IPS-20b (cell line): ENCODE measurements around the gene CTAG1A.
"Not testable (repeated sequence)": the region's sequence is repeated elsewhere in the genome, so short reads cannot be mapped to it uniquely, and the experiment has no call there.

Experiments
- H3K27ac ChIP-seq: one replicate; pipeline ENCODE4 v1.5.1; 2013; ENCODE audit warnings: low read length
- H3K27me3 ChIP-seq: 2 replicates; pipeline ENCODE4 v1.6.1; 2013; ENCODE audit warnings: mild to moderate bottlenecking, low read length, inconsistent platforms; ENCODE audit not compliant: insufficient read depth
- H3K36me3 ChIP-seq: 2 replicates; pipeline ENCODE4 v1.6.1; 2013; ENCODE audit warnings: low read depth, mild to moderate bottlenecking, inconsistent platforms, low read length, moderate library complexity; ENCODE audit not compliant: insufficient read depth
- H3K4me1 ChIP-seq: 2 replicates; pipeline ENCODE4 v1.6.1; 2013; ENCODE audit warnings: mild to moderate bottlenecking, control low read depth, inconsistent platforms, low read length, moderate library complexity; ENCODE audit not compliant: insufficient read depth
- H3K4me3 ChIP-seq: 2 replicates; pipeline ENCODE4 v1.5.1; 2013; ENCODE audit warnings: mild to moderate bottlenecking, low read length, inconsistent platforms
- H3K9ac ChIP-seq: 2 replicates; pipeline ENCODE4 v1.6.1; 2013; ENCODE audit warnings: low read depth, mild to moderate bottlenecking, inconsistent platforms, low read length, moderate library complexity
- H3K9me3 ChIP-seq: 2 replicates; pipeline ENCODE4 v1.6.1; 2013; ENCODE audit warnings: mild to moderate bottlenecking, low read depth, low read length, inconsistent platforms; ENCODE audit not compliant: insufficient read depth

The CTAG1A gene

DNA sequence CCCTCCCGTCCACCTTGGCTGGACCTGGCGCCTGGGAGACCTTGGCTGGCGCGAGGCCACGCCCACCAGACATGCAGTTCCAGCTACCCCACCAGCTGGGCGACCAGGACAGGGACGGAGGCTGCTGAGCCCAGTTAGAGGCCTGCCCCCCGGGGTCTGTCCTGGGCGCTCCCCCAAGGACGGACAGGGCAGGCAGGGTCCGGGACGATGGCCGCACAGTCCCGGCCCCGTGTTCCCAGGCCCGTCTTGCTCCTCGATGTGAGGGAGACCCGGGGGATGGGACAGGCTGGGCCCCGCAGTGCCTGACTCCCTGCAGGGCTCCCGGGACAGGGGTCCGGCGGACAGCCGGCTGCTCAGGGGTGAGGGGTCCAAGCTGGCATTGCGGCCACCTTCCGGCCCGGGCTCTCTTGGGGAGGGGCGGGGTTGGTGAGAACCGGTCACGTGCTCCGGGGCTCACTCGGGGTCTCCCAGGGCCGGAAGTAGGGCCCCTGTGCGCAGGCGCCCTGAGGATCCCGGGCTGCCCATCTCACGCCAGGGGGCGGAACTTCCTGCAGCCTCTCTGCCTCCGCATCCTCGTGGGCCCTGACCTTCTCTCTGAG, at the start of gene CTAG1A:
Gene CTAG1A (plus strand): TSS at position 549 of the 599 bp plus-strand sequence. CDS start 74 bp downstream, outside the sequence.
- not testable (repeated sequence) for H3K36me3 ChIP-seq, H3K27me3 ChIP-seq, H3K4me3 ChIP-seq, H3K4me1 ChIP-seq, H3K9ac ChIP-seq, H3K27ac ChIP-seq, H3K9me3 ChIP-seq

DNA sequence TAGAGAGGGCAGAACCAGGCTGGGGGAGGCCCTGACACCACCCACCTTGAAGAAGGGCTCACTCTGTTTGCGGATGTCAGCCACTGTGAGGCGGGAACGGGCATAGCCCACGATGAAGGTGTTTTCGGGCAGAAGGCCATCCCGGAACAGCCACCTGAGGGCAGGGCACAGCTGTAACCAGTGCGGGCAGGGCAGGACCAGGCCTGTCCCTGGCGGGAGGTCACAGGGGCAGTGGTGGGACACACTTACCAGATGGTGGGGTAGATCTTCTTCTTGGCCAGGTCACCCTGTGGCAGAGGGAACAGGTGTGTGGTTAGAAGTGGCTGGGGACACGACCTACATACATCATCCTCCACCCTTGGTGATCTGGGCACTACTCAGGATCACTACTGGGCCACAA, 49.0 kb upstream of the CTAG1A start:
- no peaks in the 10 kb centered on the region for H3K4me1 ChIP-seq
- peaks cover 26% of the 10 kb centered on the region for H3K36me3 ChIP-seq
- no peaks in the 10 kb centered on the region for H3K9me3 ChIP-seq
- H3K9ac ChIP-seq: no peak overlapping the region
- H3K27ac ChIP-seq: no peak overlapping the region
- H3K4me3 ChIP-seq: no peak overlapping the region
- no peaks in the 10 kb centered on the region for H3K27me3 ChIP-seq

DNA sequence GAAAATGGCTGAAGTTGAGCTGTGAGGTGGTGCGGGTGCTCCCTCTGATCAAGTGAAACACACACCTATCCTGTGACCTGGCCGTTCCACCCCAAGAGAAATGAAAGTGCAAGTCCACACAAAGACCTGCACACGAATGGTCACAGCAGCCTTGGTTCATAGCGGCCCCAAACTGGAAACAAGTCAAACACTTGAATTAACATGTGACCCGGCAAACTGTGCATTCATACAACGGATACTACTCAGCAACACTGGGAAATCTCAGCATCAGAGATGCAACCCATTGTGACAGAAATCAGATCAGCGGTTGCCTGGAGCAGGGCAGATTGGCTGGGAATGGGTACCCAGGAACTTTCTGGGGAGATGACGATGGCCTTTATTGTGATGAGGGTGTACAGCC, 45.9 kb upstream of the CTAG1A start:
- Histone ChIP-seq H3K27ac (no peak overlapping the region), H3K36me3 (peaks cover 20% of the 10 kb centered on the region)

DNA sequence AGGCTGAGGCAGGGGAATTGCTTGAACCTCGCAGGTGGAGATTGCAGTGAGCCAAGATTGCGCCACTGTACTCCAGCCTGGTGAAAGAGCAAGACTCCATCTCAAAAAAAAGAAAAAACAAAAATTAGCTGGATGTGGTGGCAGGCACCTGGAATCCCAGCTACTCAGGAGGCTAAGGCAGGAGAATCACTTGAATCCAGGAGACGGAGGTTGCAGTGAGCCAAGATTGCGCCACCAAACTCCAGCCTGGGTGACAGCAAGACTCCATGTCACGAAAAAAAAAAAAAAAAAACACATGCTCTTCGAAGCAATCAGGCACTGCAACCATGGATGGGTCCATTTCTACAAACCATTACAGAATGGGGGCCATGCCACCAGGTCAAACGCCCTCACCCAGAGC, 44.6 kb upstream of the CTAG1A start:
- H3K9me3 ChIP-seq, H3K4me3 ChIP-seq, H3K4me1 ChIP-seq, H3K27ac ChIP-seq, H3K27me3 ChIP-seq, H3K9ac ChIP-seq: not testable (repeated sequence)
- H3K36me3 ChIP-seq: peaks cover 24% of the 10 kb centered on the region; the same call in 1 of the 2 replicates

More for the DNA sequence above, 45.9 kb upstream of the CTAG1A start:
- Histone ChIP-seq H3K9ac (no peak overlapping the region), H3K4me1 (no peaks in the 10 kb centered on the region), H3K9me3 (no peaks in the 10 kb centered on the region), H3K4me3 (no peak overlapping the region), H3K27me3 (no peaks in the 10 kb centered on the region)

DNA sequence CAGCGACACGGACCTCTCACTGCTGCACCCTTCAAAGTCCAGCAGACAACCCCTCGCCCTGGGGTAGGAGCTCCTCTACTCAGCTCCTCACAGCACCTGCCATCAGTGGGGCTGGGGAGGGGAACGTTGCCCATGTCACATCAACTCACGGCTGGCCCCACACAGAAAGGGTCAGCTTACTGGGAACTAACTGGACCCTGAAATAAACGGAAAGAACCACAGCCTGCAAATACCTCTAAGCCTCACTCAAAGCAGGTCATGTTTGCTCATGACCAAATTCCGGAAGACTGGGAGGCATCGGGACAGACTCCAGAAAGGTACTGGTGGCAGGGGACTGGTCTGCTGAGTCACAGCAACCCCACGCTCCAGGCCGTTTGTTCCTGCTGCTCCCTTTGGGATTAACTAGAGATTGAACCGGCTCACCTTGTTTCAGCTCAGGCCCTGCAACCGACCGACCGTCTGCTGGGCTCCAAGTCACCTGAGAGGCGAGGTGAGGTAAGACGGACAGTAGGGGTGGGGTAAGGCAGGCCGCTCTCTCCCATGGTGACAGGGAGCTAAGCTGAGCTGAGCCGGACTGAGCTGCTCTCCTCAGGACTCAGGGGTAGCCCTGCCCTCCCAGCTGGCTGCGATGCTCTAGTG, 43.9 kb upstream of the CTAG1A start:
- H3K27ac ChIP-seq: no peak overlapping the region
- H3K4me3 ChIP-seq: no peak overlapping the region

DNA sequence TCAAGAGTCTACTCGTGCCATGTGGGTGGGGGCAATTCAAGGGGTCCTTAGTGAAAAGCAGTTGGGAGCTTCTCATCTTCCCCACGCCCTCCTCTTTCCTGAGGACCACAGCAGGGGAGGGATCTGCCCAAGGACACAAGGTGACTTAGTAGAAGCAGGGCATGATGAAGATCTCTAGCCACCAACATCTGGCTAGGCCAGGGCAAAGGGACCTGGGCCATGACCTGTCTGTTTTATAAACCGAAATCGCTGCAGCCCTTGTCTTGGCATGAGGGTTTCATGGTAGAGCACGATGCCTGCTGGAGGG, 43.4 kb upstream of the CTAG1A start:
- Histone ChIP-seq H3K4me1 (no peaks in the 10 kb centered on the region), H3K36me3 (peaks cover 24% of the 10 kb centered on the region; the same call in 1 of the 2 replicates), H3K27ac (no peak overlapping the region), H3K27me3 (no peaks in the 10 kb centered on the region), H3K9me3 (no peaks in the 10 kb centered on the region), H3K4me3 (no peak overlapping the region), H3K9ac (no peak overlapping the region)

More for the DNA sequence above, 43.9 kb upstream of the CTAG1A start:
- Histone ChIP-seq H3K9ac (no peak overlapping the region), H3K9me3 (no peaks in the 10 kb centered on the region), H3K36me3 (peaks cover 24% of the 10 kb centered on the region; the same call in 1 of the 2 replicates), H3K27me3 (no peaks in the 10 kb centered on the region), H3K4me1 (no peaks in the 10 kb centered on the region)

DNA sequence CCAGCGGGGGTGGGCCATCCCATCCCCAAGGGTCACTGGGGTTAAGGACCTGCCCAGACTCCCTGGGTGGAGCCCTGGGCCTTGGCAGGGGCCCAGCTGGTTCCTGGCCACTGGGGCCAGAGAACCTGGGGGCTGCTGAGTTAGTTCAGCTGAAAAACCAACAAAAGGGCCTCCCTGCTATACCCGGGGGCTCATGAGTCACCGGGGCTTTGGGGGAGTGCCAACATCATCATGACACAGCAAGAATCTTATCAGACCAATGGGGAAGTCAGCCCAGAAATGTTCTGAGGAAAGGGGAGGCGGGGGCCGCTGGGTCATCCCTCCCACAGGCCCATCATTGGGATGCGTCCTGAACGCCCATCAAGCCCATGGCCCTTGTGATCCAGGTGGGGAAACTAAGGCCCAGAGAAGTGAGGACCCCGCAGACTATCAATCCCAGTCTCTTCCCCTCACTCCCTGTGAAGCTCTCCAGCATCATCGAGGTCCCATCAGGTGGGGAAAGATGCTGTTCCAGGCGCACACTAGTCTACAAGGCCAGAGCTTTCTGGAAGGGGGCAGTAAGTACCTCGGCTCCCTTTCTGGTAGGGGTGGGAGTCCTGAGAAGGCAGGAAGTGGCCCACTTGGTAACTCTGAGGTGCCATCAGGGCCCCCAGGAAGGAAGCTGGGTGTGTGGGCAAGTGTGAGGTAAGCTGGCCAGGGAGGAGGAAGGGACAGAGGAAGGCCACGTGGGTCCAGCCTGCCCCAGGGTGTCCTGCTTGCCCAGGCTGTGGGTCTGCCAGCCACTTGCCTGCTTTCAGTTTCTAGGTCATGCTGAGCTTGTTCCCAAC, 42.8 kb upstream of the CTAG1A start:
- no peaks in the 10 kb centered on the region for H3K4me1 ChIP-seq
- H3K4me3 ChIP-seq: no peak overlapping the region
- H3K9me3 ChIP-seq: no peaks in the 10 kb centered on the region
- no peak overlapping the region for H3K9ac ChIP-seq
- no peaks in the 10 kb centered on the region for H3K27me3 ChIP-seq
- peaks cover 24% of the 10 kb centered on the region; the same call in 1 of the 2 replicates for H3K36me3 ChIP-seq
- H3K27ac ChIP-seq: no peak overlapping the region

DNA sequence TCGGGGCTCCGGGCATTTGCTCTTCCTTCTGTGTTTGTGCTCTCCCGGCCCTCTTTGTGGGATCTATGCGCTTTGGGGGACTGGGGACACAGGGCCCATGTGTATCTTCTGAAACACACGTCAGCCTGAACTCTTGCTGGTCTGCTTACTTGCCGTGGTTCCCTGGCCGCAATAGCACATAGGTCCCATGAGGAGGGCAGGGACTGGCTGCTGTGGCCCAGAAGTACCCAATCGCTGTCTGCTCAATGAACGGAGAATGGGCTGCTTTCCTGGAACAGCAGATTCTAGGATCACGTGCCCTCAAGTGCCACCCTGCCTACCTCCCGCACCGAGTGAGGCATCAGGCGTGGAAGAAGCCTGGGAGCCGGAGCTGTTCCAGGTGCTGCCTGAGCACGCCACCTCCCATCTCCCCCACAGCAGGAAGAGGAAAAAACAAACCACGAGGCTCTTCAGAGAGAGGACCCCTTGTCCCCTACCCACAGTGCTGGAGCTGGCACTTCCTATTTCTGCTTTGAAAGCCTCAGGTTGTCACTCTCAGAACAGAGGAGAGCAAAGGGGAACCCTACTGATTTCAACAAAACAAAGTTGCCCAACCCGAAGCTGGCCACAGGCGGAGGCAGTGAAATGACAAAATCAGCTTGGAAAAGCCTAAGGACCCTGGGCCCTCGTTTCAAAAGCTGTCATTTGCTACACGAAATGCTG, 42.1 kb upstream of the CTAG1A start:
- H3K27ac ChIP-seq: no peak overlapping the region

DNA sequence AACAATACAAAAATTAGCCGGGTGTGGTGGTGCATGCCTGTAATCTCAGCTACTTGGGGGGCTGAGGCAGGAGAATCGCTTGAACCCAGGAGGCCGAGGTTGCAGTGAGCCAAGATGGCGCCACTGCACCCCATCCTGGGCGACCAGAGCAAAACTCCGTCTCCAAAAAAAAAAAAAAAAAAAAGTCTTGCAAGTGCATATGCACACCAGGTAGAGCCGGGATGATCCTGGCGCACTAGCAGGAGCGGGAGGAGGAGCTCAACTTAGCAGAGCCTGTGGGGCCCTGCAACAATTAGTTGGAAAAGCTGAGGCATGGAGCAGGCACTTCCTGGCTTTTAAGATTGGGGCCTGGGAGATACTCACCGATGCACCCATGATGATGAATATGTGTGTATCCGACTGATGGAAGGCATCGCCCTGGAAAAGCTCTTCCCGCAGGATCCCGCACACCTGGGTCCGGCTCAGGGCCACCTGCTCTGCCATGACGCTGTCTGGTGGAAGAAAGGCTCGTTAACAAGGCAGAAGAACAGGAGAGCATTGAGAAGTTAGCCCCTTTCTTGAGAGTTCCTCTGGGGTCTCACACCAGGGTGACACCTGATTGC, 39.2 kb upstream of the CTAG1A start:
- Histone ChIP-seq H3K27me3 (no peaks in the 10 kb centered on the region), H3K9me3 (no peaks in the 10 kb centered on the region), H3K9ac (peak overlapping the region; percentile 90; the same call in 1 of the 2 replicates), H3K4me3 (peak overlapping the region; percentile 83), H3K27ac (no peak overlapping the region), H3K36me3 (peaks cover 24% of the 10 kb centered on the region; the same call in 1 of the 2 replicates), H3K4me1 (no peaks in the 10 kb centered on the region)

More for the DNA sequence above, 42.1 kb upstream of the CTAG1A start:
- no peak overlapping the region for H3K9ac ChIP-seq
- peaks cover 24% of the 10 kb centered on the region; the same call in 1 of the 2 replicates for H3K36me3 ChIP-seq
- no peaks in the 10 kb centered on the region for H3K4me1 ChIP-seq
- H3K9me3 ChIP-seq: no peaks in the 10 kb centered on the region
- H3K27me3 ChIP-seq: no peaks in the 10 kb centered on the region
- H3K4me3 ChIP-seq: no peak overlapping the region

DNA sequence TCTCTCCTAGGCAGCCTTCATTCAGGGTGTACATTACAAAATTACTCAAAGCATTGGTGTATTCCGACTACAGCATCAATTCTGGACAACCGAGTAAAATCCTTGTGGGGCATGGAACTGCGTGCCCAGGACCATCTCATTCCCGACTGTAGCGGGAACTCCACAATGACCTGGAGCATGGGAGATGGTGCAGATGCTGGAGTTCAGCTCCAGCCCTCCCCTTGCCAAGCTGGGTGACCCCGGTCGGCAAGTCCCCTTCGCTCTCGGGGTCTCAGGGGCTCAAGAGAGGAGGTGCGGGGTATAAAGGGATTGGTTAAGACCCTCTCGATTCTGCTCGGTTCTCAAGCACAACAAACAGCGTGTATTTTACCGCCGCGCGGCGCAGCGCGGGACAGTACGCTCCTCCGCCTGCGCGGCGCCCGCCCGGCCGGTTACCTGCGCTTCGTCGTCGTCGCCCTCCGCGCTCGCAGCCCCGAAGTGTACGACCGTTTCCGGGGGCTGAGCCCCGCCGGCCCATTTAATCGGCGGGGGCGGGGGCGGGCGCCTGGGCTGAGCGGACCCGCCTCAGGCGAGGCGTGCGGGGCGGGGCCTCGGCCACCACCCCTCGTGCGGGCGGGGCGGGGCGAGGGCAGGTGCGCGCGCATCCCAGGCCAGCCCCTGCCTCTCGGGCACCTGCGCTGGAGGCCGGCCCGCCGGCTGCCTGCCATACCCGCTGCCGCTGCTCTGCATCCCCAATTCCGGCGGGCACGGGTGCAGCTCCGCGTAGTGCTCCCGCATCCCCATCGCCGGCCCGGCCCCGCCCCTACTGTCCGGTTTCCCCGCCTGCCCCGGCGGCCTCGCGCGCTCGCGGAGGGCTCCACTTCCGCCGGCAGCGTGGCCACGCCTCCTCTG, 38.3 kb upstream of the CTAG1A start, which contains the start of gene G6PD:
Gene G6PD (minus strand): TSS at position 493 of the 891 bp plus-strand sequence. CDS start 691 bp downstream, outside the sequence.
- Histone ChIP-seq H3K27ac (no peak within 1 kb of the TSS), H3K36me3 (peaks cover 24% of the 10 kb centered on the region; the same call in 1 of the 2 replicates), H3K9me3 (no peaks in the 10 kb centered on the region), H3K4me1 (no peaks in the 10 kb centered on the region), H3K9ac (peak within 1 kb of the TSS; percentile 91; the same call in 1 of the 2 replicates), H3K4me3 (peak within 1 kb of the TSS; percentile 96), H3K27me3 (no peaks in the 10 kb centered on the region)
